GM23338 (cell line): ENCODE measurements around the gene SRPX. TPM values are rescaled to one million over a fixed set of nuclear protein-coding genes. Genes with fewer than 3 reads are reported as not detected.

ENCODE experiments used
- ATAC-seq: fragments of 200-7000 bp; cut with Tn5 transposase; 3 replicates; pipeline ENCODE4 v1.9.1; 2020
- DNase-seq: peaks from one replicate; pipeline ENCODE4 v3.0.0-alpha.2; 2015; ENCODE audit warnings: low spot score
- H2AFZ ChIP-seq: fragments of 200-600 bp; sonication (generic); 2 replicates; pipeline ENCODE4 v1.8.0; 2016; ENCODE audit warnings: antibody characterized with exemption, mild to moderate bottlenecking, moderate library complexity
- H3F3A ChIP-seq: fragments of 200-600 bp; sonication (generic); replicated peaks from 2 replicates; pipeline ENCODE4 v1.8.0; 2017; ENCODE audit warnings: antibody characterized with exemption, mixed run types, low read depth
- H3K27ac ChIP-seq: fragments of 200-600 bp; sonication (generic); 2 replicates; pipeline ENCODE4 v1.6.1; 2016; ENCODE audit warnings: low read depth
- H3K27me3 ChIP-seq: fragments of 200-600 bp; sonication (generic); 2 replicates; pipeline ENCODE4 v1.8.0; 2016; ENCODE audit warnings: mild to moderate bottlenecking, mixed run types, moderate library complexity; ENCODE audit not compliant: insufficient read depth
- H3K36me3 ChIP-seq: fragments of 200-600 bp; sonication (generic); 2 replicates; pipeline ENCODE4 v1.8.0; 2016; ENCODE audit warnings: mild to moderate bottlenecking; ENCODE audit not compliant: insufficient read depth
- H3K4me1 ChIP-seq: fragments of 200-600 bp; sonication (generic); 2 replicates; pipeline ENCODE4 v1.8.0; 2016; ENCODE audit warnings: mild to moderate bottlenecking, moderate library complexity; ENCODE audit not compliant: insufficient read depth
- H3K4me2 ChIP-seq: fragments of 200-600 bp; sonication (generic); 2 replicates; pipeline ENCODE4 v1.7.1; 2017; ENCODE audit warnings: mixed run types
- H3K4me3 ChIP-seq: fragments of 200-600 bp; sonication (generic); 2 replicates; pipeline ENCODE4 v1.6.1; 2016; ENCODE audit warnings: mixed run types
- H3K79me2 ChIP-seq: fragments of 200-600 bp; sonication (generic); replicated peaks from 2 replicates; pipeline ENCODE4 v1.8.0; 2017; ENCODE audit warnings: mild to moderate bottlenecking; ENCODE audit not compliant: insufficient read depth
- H3K9me2 ChIP-seq: fragments of 200-600 bp; sonication (generic); 2 replicates; pipeline ENCODE4 v1.8.0; 2017; ENCODE audit not compliant: insufficient read depth
- H4K20me1 ChIP-seq: fragments of 200-600 bp; sonication (generic); replicated peaks from 2 replicates; pipeline ENCODE4 v1.8.0; 2017; ENCODE audit warnings: mild to moderate bottlenecking; ENCODE audit not compliant: insufficient read depth
- H3K27ac Mint-ChIP-seq: 2 replicates; pipeline ENCODE4 v1.8.0; 2020; ENCODE audit warnings: inconsistent platforms, mild to moderate bottlenecking, moderate library complexity, mixed read lengths
- H3K27me3 Mint-ChIP-seq: 3 replicates; pipeline ENCODE4 v1.8.0; 2022; ENCODE audit warnings: low read depth, mild to moderate bottlenecking, moderate library complexity, mixed read lengths, inconsistent platforms; ENCODE audit not compliant: insufficient read depth, poor library complexity
- H3K36me3 Mint-ChIP-seq: 3 replicates; pipeline ENCODE4 v1.8.0; 2021; ENCODE audit warnings: low read depth, mild to moderate bottlenecking, inconsistent platforms, moderate library complexity, mixed read lengths
- H3K4me1 Mint-ChIP-seq: 3 replicates; pipeline ENCODE4 v1.8.0; 2020; ENCODE audit warnings: mild to moderate bottlenecking, inconsistent platforms, mixed read lengths
- H3K4me3 Mint-ChIP-seq: 3 replicates; pipeline ENCODE4 v1.8.0; 2021; ENCODE audit warnings: moderate library complexity, mild to moderate bottlenecking, inconsistent platforms, mixed read lengths
- H3K9me3 Mint-ChIP-seq: 3 replicates; pipeline ENCODE4 v1.8.0; 2020; ENCODE audit warnings: moderate library complexity, mild to moderate bottlenecking, inconsistent platforms, mixed read lengths
- EZH2 ChIP-seq: fragments of 200-600 bp; sonication (generic); IDR thresholded peaks from one replicate; pipeline ENCODE4 v1.8.0; 2017; ENCODE audit warnings: antibody characterized with exemption, mild to moderate bottlenecking, low read depth; ENCODE audit not compliant: unreplicated experiment
- POLR2AphosphoS5 ChIP-seq: IDR thresholded peaks from 2 replicates; pipeline ENCODE4 v1.6.1; 2016; ENCODE audit warnings: antibody characterized with exemption, low read depth
- polyA plus RNA-seq: library from polyadenylated mRNA; unstranded; fragments of >200 nt; fragmentation: Nextera tagmentation; extraction: Ambion mirVana; gene quantifications from 2 replicates; pipeline ENCODE4 v1.2.1, GENCODE V29; 2016
- total RNA-seq: library from RNA; depleted of rRNA; stranded (reverse); fragments of >200 nt; shearing (Covaris generic); gene quantifications from 2 replicates; pipeline ENCODE4 v1.2.3, GENCODE V29; 2014
- TF ChIP-seq, protein P1 (sequence below): fragments of 250-450 bp; sonication (Bioruptor Pico); IDR thresholded peaks from 2 replicates; pipeline ENCODE4 v1.5.0; 2020; ENCODE audit warnings: mild to moderate bottlenecking, moderate library complexity

Gene SRPX
- total and polyA plus RNA-seq, 2 experiments from 2014 or later = 14.3 to 16.9 TPM

DNA sequence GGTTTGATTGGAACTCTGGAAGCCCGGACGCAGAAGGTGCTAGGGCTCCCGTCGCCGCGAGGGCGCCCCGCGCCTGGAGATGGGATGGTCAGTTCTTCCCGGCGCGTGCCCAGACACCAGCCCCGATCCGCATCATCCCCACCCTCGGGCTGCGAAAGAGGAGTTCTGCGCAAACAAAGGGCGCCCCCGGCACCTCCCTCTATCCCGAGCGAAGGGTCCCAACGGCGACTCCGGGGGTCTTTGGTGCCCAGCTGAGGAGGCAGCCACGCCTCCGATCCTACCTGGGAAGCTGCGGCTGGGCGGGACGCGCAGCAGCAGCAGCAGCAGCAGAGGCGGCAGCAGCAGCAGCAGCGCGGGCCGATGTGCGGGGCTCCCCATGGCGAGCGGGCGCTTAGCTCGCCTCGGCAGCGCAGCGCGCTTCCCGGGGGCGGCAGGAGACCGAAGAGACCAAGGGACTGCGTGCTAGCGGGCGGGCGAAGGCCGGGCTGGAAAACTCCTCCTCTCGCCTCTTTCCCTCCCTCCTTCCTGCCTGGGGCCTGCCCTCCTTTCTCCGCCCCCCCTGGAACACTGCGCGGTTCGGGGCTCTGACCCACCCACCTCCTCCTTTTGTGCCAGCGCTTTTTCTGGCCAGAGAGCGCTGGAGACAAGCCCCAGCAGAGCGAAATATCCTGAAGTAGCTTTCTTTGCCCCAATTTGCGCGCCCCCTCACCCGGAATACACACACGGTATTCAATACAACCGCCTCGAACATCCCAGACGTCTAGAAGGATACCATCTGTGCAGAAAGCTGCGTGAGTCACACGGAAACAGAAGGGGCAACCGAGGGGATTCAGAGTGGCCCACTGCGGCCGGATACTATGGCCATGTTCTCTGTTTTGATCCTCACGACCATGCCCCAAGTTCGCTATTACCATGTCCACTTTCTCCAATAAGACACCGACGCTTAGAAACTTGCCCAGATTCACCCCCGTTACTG is at the start of gene SRPX (continued):
- TF ChIP-seq, protein P1, sequence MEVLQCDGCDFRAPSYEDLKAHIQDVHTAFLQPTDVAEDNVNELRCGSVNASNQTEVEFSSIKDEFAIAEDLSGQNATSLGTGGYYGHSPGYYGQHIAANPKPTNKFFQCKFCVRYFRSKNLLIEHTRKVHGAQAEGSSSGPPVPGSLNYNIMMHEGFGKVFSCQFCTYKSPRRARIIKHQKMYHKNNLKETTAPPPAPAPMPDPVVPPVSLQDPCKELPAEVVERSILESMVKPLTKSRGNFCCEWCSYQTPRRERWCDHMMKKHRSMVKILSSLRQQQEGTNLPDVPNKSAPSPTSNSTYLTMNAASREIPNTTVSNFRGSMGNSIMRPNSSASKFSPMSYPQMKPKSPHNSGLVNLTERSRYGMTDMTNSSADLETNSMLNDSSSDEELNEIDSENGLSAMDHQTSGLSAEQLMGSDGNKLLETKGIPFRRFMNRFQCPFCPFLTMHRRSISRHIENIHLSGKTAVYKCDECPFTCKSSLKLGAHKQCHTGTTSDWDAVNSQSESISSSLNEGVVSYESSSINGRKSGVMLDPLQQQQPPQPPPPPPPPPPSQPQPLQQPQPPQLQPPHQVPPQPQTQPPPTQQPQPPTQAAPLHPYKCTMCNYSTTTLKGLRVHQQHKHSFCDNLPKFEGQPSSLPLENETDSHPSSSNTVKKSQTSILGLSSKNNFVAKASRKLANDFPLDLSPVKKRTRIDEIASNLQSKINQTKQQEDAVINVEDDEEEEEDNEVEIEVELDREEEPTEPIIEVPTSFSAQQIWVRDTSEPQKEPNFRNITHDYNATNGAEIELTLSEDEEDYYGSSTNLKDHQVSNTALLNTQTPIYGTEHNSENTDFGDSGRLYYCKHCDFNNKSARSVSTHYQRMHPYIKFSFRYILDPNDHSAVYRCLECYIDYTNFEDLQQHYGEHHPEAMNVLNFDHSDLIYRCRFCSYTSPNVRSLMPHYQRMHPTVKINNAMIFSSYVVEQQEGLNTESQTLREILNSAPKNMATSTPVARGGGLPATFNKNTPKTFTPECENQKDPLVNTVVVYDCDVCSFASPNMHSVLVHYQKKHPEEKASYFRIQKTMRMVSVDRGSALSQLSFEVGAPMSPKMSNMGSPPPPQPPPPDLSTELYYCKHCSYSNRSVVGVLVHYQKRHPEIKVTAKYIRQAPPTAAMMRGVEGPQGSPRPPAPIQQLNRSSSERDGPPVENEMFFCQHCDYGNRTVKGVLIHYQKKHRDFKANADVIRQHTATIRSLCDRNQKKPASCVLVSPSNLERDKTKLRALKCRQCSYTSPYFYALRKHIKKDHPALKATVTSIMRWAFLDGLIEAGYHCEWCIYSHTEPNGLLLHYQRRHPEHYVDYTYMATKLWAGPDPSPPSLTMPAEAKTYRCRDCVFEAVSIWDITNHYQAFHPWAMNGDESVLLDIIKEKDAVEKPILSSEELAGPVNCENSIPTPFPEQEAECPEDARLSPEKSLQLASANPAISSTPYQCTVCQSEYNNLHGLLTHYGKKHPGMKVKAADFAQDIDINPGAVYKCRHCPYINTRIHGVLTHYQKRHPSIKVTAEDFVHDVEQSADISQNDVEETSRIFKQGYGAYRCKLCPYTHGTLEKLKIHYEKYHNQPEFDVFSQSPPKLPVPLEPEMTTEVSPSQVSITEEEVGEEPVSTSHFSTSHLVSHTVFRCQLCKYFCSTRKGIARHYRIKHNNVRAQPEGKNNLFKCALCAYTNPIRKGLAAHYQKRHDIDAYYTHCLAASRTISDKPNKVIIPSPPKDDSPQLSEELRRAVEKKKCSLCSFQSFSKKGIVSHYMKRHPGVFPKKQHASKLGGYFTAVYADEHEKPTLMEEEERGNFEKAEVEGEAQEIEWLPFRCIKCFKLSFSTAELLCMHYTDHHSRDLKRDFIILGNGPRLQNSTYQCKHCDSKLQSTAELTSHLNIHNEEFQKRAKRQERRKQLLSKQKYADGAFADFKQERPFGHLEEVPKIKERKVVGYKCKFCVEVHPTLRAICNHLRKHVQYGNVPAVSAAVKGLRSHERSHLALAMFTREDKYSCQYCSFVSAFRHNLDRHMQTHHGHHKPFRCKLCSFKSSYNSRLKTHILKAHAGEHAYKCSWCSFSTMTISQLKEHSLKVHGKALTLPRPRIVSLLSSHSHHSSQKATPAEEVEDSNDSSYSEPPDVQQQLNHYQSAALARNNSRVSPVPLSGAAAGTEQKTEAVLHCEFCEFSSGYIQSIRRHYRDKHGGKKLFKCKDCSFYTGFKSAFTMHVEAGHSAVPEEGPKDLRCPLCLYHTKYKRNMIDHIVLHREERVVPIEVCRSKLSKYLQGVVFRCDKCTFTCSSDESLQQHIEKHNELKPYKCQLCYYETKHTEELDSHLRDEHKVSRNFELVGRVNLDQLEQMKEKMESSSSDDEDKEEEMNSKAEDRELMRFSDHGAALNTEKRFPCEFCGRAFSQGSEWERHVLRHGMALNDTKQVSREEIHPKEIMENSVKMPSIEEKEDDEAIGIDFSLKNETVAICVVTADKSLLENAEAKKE (CRISPR knock-in tag) = no peak

DNA sequence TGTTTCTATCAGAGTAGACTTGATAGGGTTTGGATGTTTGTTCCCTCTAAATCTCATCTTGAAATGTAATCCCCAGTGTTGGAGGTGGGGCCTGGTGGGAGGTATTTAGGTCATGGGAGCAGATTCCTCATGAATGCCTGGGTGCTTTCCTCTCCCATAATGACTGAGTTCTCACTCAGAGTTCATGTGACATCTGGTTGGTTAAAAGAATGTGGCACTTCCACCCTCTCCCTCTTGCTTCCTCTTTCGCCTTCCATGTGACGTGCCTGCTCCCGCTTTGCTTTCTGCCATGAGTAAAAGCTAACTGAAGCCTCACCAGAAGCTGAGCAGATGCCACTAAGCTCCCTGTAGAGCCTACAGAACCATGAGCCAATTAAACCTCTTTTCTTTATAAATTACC is 47.3 kb upstream of the SRPX start:
- Histone ChIP-seq H3K9me2 (no peaks in the 10 kb centered on the region), H3K4me1 (no peaks in the 10 kb centered on the region), H3K79me2 (no peaks in the 10 kb centered on the region), H3K4me3 (no peak overlapping the region), H3K36me3 (no peaks in the 10 kb centered on the region), H3K27ac (no peak overlapping the region), H2AFZ (no peak overlapping the region), H3K4me2 (no peak overlapping the region), H3K27me3 (no peaks in the 10 kb centered on the region), H4K20me1 (no peaks in the 10 kb centered on the region), H3F3A (no peaks in the 10 kb centered on the region)
- Mint-ChIP-seq H3K9me3 (no peaks in the 10 kb centered on the region; the same call in 2 of the 3 replicates), H3K4me1 (no peaks in the 10 kb centered on the region), H3K36me3 (peaks cover 3% of the 10 kb centered on the region; the same call in 1 of the 3 replicates), H3K27ac (no peak overlapping the region), H3K4me3 (no peak overlapping the region), H3K27me3 (no peaks in the 10 kb centered on the region)
- no peak for DNase-seq
- TF ChIP-seq POLR2AphosphoS5 = no peak
- TF ChIP-seq, protein P1 (CRISPR knock-in tag) = no peak
- no peak for TF ChIP-seq EZH2
- no peak for ATAC-seq
